BE2C (cell line): Measurements from ENCODE around the gene UGT1A10.

Experiments
- DNase-seq: peaks from one replicate; pipeline ENCODE4 v3.0.0-alpha.2; 2020
- H3K27me3 ChIP-seq: fragments of 250-450 bp; sonication (Bioruptor Pico); 2 replicates; pipeline ENCODE4 v1.5.1; 2020; ENCODE audit warnings: mild to moderate bottlenecking
- H3K36me3 ChIP-seq: fragments of 250-450 bp; sonication (Bioruptor Pico); 2 replicates; pipeline ENCODE4 v1.5.1; 2020; ENCODE audit warnings: mild to moderate bottlenecking
- H3K4me1 ChIP-seq: fragments of 250-450 bp; sonication (Bioruptor Pico); 2 replicates; pipeline ENCODE4 v1.5.1; 2020
- H3K4me3 ChIP-seq: 2 replicates; pipeline ENCODE4 v1.5.1; 2011; ENCODE audit warnings: low read depth, low read length
- H3K9me3 ChIP-seq: fragments of 250-450 bp; sonication (Bioruptor Pico); 2 replicates; pipeline ENCODE4 v1.5.1; 2020
- TF ChIP-seq, protein P1 (sequence below): IDR thresholded peaks from 2 replicates; pipeline ENCODE4 v1.5.1; 2012; ENCODE audit warnings: mild to moderate bottlenecking, low read depth, low read length

UGT1A10 gene

DNA sequence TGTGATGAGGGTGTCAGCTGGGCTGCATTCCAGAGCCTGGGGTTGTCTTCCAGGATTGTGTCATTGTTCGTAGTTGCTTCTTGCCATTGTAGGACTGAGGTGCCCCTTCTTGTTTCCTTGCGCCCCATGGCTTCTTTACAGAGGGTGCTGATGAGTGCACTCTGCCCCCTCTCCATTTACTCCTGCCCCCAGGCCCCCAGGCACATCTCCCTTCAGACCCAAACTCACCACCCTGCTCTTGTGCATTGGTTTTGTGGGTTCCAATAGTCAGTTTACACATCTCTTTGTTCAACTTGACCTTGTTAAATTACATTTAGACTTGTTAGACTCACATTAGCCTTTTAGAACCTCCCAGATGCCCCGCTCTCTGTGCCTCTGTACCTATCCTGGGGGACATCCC lies 184.9 kb downstream of the UGT1A10 start:
- no peaks in the 10 kb centered on the region for H3K9me3 ChIP-seq
- no peak for DNase-seq
- TF ChIP-seq, protein P1, sequence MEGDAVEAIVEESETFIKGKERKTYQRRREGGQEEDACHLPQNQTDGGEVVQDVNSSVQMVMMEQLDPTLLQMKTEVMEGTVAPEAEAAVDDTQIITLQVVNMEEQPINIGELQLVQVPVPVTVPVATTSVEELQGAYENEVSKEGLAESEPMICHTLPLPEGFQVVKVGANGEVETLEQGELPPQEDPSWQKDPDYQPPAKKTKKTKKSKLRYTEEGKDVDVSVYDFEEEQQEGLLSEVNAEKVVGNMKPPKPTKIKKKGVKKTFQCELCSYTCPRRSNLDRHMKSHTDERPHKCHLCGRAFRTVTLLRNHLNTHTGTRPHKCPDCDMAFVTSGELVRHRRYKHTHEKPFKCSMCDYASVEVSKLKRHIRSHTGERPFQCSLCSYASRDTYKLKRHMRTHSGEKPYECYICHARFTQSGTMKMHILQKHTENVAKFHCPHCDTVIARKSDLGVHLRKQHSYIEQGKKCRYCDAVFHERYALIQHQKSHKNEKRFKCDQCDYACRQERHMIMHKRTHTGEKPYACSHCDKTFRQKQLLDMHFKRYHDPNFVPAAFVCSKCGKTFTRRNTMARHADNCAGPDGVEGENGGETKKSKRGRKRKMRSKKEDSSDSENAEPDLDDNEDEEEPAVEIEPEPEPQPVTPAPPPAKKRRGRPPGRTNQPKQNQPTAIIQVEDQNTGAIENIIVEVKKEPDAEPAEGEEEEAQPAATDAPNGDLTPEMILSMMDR = no peak

DNA sequence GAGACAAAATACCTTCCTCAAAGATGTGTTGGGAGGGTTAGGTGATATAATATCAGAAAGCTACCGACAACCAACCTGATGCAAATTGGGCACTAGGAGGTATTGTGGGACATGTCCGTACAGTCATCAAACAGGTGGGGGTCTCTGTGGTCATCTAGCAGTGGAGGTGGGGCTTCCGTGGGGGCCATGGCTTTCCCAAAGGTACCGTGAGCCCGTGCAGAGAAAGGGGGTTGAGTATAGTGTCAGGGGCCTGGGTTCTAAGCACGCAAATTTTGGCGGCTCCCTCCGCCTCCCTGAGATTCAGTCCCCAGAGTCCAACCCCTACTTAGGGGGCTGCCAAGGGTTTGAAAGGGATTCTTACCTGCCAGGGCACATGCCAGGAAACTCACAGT lies 185.5 kb downstream of the UGT1A10 start:
- Histone ChIP-seq H3K4me3 (no peak overlapping the region), H3K27me3 (no peaks in the 10 kb centered on the region), H3K9me3 (no peaks in the 10 kb centered on the region), H3K36me3 (no peaks in the 10 kb centered on the region), H3K4me1 (peaks cover 10% of the 10 kb centered on the region)
- DNase-seq = no peak
- TF ChIP-seq, protein P1 = no peak

More for the DNA sequence above, 184.9 kb downstream of the UGT1A10 start:
- no peaks in the 10 kb centered on the region for H3K27me3 ChIP-seq
- peaks cover 13% of the 10 kb centered on the region for H3K4me1 ChIP-seq
- H3K36me3 ChIP-seq = no peaks in the 10 kb centered on the region
- H3K4me3 ChIP-seq = no peak overlapping the region

GRCh38 chr2:233822101-233822771 lies 186.0 kb downstream of the UGT1A10 start:
- TF ChIP-seq, protein P1 = no peak
- no peak for DNase-seq
- H3K27me3 ChIP-seq = no peaks in the 10 kb centered on the region
- no peaks in the 10 kb centered on the region for H3K9me3 ChIP-seq
- no peak overlapping the region for H3K4me3 ChIP-seq
- no peaks in the 10 kb centered on the region for H3K36me3 ChIP-seq
- H3K4me1 ChIP-seq = peaks cover 5% of the 10 kb centered on the region
